ENCODE data around the gene KIN.

Gene KIN

DNA sequence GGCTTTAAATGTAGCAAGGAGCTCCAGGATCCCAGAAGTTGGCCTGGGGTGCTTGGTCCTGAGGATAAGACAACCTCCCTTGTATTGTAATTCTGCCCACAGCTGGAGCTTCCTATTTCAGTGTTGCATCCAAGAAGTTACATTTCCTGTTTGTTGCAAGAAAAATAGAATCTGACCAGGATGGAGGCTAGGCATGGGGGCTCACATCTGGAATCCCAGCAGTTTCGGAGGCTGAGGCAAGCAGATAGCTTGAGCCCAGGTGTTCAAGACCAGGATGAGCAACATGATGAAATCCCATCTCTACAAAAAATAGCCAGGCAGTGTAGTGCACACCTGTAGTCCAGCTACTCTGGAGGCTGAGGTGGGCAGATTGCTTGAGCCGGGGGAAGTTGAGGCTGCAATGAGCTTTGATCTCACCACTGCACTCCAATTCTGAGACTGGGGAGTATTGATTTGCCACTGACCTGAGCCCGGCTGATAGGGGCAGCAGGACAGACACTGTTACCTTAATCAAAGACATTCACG lies 85.4 kb downstream of the KIN start:
- H3K4me1 ChIP-seq (ENCODE audit: control insufficient read depth, insufficient read depth, low read length): no peaks in the 10 kb centered on the region
- H3K36me3 ChIP-seq (ENCODE audit: control insufficient read depth, insufficient read depth, low read length): no peaks in the 10 kb centered on the region
- H3K4me3 ChIP-seq (ENCODE audit: low read depth, low read length): no peak overlapping the region

DNA sequence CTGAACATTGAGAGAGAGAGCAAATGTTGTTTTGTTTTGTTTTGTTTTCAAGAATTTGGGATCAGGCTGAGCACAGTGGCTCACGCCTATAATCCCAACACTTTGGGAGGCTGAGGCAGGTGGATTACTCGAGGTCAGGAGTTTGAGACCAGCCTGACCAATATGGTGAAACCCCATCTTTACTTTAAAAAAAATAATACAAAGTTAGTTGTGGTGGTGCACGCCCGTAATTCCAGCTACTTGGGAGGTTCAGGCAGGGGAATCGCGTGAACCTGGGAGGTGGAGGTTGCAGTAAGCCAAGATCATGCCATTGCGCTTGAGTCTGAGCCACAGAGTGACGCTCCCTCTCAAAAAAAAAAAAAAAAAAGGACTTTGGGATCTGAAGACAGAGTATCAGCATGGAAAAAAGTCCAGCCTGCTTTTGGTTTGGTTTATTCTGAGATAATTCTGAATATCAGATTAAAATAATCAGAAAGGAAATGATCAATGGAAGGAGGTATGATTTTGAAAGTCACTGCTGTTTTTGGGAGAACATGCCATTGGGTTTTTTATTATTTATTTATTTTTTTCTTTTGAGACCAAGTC lies 86.5 kb downstream of the KIN start:
- H3K4me1 ChIP-seq (ENCODE audit: control insufficient read depth, insufficient read depth, low read length): no peaks in the 10 kb centered on the region
- no peaks in the 10 kb centered on the region for H3K9me3 ChIP-seq (ENCODE audit: control insufficient read depth, insufficient read depth, low read length)
- no peaks in the 10 kb centered on the region for H3K27me3 ChIP-seq (ENCODE audit: control insufficient read depth, insufficient read depth, low read length)
- no peaks in the 10 kb centered on the region for H3K36me3 ChIP-seq (ENCODE audit: control insufficient read depth, insufficient read depth, low read length)
- H3K9ac ChIP-seq (ENCODE audit: low read depth, low read length): no peak overlapping the region
- no peak overlapping the region for H3K4me3 ChIP-seq (ENCODE audit: low read depth, low read length)

More for the DNA sequence above, 85.4 kb downstream of the KIN start:
- Histone ChIP-seq H3K9me3 (ENCODE audit: control insufficient read depth, insufficient read depth, low read length) (no peaks in the 10 kb centered on the region), H3K27me3 (ENCODE audit: control insufficient read depth, insufficient read depth, low read length) (no peaks in the 10 kb centered on the region), H3K9ac (ENCODE audit: low read depth, low read length) (no peak overlapping the region)

Data from iPS-15b (cell line).